CD4-positive, alpha-beta T cell treated with Interferon alpha-2 for 1 hour (primary cell): ENCODE measurements around the gene AKR1D1.
"Not testable (repeated sequence)": the region's sequence is repeated elsewhere in the genome, so short reads cannot be mapped to it uniquely, and the experiment has no call there.

Source experiments
- DNase-seq, 2 donors: peaks; one replicate each; pipeline ENCODE4 v3.0.0-alpha.2; 2020 to 2022

Gene AKR1D1, protein sequence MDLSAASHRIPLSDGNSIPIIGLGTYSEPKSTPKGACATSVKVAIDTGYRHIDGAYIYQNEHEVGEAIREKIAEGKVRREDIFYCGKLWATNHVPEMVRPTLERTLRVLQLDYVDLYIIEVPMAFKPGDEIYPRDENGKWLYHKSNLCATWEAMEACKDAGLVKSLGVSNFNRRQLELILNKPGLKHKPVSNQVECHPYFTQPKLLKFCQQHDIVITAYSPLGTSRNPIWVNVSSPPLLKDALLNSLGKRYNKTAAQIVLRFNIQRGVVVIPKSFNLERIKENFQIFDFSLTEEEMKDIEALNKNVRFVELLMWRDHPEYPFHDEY

DNA sequence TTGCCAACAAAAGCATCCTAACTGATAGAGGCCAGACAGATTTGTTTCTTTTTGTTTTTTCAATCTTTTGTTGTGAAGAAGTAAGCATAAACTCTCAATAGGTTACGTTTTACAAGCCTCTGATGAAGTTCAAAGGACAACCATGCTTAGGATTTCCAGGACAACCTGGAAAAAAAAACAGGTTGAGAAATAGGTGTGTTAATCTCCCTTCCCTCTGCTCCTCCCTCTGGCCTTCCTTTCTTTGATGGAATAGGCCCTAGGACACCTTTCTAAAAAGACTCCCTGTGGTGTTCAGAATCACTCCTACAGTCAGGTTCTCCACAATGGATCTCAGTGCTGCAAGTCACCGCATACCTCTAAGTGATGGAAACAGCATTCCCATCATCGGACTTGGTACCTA lies at the start of gene AKR1D1:
TSS of gene AKR1D1 (plus strand) at position 264 of the 400 bp plus-strand sequence. CDS start at position 324, 60 bp downstream.
- DNase-seq = no peak

DNA sequence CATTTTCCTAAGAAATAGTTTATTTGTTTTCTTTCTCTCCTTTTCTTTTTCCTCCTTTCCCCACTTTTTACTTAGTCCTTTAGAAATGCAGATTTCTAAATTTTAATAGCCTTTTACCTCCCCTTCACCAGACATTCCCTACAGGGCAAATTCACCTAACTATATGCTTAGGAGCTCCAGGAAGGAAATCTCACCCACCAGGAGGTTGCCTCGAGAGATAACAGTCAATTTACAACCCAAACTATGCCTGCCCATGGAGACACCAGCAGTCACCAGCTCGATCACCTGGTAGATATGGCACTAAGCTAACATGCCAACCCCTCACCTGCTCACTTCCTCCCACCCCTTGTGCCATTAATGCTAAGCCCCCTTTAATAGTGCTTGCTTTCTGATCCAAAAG lies 49.2 kb upstream of the AKR1D1 start:
- no peak for DNase-seq

DNA sequence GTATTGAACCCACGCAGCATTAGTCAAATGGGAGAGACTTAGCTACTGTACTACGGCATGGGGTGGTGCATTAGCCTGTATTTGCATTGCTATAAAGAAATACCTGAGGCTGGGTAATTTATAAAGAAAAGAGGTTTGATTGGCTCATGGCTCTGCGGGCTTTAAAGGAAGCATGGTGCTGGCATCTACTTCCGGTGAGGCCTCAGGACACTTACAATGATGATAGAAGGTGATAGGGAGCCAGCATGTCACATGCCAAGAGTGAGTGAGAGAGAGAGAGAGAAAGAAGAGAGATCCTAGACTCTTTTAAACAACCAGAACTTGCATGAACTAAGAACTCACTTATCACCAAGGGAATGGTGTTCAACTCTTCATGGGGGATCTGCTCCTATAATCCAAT lies 47.1 kb upstream of the AKR1D1 start:
- no peak for DNase-seq

DNA sequence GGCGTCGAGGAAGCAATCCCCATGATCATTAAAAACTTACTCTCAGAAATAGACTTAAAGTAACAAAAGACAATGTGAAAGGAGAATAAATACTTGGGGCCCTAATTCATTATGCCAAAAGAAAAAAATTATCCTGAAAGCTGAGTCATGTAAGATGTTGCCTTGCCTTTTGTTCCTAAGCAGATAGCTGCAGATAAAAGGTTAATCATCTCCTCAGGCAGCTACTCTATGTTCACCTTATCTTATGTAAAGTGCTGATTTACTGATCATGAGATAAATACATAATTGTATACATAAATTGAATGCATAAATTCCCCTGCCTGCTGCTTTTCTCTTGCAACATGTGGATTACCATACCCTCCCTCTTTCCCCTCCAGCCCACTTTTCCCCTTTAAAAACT lies 46.3 kb upstream of the AKR1D1 start:
- DNase-seq = no peak

DNA sequence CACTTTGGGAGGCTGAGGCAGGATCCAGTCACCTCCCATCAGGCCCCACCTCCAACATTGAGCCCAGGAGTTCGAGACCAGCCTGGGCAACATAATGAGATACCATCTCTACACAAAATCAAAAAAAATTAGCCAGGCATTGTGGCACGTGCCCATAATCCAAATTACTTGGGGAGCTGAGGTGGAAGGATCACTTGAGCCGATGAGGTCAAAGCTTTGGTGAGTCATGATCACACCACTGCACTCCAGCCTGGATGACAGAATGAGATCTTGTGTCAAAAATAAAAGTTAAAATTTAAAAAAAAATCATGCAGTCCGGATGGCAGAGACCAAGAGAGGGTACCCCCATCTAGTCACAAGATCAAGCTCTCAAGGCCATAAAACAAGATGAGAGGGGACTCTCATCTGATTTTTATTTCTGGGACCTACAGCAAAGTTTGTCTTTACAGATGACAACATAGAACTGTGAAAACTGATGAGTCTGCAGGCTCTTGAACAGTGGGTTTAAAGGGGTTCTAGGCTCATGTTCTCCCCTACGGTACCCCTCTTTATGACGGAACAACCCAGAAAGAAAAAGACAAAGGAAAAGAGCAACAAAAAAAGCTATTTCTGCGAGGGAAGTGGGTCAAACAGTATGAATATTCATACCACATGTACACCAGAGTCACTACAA lies 45.4 kb upstream of the AKR1D1 start:
- no peak for DNase-seq

DNA sequence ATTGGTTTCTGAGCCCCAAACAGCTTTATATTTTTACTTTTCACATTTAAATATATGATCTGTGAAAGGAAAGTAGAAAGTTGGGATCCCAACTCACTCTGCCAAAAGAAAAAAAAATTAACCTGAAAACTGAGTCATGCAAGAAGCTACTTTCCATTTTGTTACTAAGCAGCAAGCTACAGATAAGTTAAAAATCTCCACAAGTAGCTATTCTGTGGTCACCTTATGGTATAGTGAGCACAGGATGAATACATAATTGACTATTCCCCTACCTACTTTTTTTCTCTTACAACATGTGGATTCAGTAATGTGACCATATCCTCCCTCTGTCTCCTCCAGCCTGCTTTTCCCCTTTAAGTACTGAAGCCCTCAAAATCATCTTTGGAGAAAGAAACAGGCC lies 44.1 kb upstream of the AKR1D1 start:
- no peak for DNase-seq

DNA sequence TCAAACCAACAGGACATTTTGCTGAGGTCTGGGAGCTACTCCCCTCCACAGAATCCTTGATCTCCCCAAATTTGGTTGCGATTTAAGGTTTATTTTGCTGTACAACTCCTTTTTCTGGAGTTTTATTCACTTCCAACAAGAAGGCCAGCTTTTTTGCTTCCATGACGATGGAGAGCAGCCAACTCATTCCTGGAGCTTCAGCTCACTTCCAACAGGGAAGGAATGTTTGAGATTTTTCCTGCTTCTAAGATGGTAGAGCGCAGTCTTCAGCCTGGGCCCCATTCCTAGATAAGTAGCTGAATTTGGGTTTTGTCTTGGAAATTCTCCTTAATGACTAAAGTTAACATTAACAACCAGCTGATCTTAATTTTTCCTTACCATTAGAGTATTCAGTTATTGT lies 43.5 kb upstream of the AKR1D1 start:
- DNase-seq = no peak

DNA sequence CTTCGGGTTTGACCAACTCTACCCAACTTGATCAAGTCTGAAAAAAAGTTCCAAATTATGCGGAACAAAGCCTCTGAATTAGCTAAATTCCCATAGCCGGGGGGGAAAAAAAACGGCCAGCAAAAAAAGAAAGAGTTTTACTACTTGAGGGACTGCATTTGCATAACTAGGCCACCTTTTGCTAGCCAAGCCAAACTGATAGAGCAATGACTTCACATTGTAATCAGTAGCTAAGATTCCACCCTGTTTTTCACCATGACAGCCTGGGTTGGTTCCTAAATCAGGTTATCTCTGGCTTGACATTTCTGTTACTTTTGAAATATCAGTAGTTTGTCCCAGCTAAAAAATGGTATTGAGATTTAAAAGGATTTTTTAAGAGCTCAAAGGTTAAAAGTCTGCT lies 43.0 kb upstream of the AKR1D1 start:
- DNase-seq = no peak

DNA sequence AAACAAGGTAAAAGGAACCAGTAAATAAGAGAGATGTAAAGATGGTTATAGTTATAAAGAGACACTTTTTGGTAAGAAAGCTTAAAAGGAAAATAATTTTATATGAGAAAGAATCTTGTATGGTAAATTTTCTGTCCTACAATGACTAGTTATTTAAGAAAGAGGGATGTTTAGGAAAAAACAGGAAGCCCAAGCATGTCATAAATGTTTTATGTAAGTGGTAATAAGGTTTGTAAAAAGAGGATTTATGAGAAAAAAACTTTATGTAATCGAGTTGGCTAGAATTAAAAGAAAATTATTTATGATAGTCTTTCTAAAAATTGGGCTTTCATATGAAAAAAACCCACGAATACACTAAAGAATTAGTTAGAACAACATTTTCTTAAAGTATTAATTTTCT lies 40.1 kb upstream of the AKR1D1 start:
- DNase-seq = no peak

DNA sequence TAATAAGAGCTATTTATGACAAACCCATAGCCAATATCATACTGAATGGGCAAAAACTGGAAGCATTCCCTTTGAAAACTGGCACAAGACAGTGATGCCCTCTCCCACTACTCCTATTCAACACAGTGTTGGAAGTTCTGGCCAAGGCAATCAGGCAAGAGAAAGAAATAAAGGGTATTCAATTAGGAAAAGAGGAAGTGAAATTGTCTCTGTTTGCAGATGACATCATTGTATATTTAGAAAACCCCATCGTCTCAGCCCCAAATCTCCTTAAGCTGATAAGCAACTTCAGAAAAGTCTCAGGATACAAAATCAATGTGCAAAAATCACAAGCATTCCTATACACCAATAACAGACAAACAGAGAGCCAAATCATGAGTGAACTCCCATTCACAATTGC lies 36.2 kb upstream of the AKR1D1 start:
- not testable (repeated sequence) for DNase-seq

DNA sequence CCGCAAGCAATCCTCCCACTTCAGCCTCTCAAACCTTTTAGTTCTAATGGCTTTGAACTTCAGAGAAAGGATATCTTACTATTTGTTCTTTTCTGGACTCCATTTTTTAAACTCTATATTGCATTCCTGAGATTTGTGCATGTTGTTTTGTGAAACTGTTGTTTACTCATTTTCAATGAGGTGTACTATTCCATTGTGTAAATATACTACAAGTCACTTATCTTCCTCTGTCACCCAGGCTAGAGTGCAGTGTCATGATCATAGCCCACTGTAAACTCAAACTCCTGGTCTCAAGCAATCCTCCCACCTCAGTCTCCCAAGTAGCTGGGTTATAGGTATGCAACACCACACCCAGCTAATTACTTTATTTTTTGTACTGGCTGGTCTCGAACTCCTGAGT lies 31.4 kb upstream of the AKR1D1 start:
- DNase-seq = no peak

DNA sequence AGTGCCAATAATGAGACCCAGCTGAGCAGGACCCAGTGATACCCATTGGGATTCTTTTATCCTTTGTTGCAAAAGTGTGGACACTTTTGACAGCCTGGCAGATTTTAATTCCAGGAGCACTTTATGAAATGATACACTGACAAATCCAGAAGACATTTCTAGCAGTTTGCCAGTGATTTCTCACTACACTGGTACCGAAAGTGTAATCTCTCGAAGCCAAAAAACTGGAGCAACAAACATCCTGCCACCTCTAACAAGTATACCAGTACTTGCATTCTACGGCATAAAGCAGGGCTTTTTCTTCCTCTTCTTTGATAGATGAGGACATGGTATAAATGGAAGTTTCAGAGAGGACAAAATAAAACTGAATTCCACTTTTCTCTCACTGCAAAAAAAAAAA lies 28.4 kb upstream of the AKR1D1 start:
- DNase-seq = no peak

DNA sequence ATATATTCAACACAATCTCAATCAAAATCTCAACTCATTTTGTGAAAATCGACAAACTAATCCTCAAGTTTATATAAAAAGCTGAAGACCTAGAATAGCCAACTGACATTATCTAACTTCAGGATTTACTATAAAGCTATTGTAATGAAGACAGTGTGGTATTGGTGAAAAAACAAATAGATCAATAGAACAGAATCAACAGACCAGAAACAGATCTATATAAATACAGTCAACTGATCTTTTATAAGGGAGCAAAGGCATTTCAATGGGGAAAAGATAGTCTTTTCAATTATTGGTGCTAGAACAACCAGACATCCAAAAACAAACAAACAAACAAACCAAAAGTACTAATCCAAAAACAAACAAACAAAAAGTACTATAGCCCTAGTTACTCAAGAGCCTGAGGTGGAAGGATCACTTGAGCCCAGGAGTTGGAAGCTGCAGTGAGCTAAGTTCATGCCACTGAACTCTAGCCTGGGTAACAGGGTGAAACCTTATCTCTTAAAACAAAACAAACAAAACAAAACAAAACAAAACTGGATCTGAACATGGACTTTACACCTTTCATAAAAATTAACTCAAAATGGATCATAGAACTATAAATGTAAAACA lies 26.6 kb upstream of the AKR1D1 start:
- no peak for DNase-seq

DNA sequence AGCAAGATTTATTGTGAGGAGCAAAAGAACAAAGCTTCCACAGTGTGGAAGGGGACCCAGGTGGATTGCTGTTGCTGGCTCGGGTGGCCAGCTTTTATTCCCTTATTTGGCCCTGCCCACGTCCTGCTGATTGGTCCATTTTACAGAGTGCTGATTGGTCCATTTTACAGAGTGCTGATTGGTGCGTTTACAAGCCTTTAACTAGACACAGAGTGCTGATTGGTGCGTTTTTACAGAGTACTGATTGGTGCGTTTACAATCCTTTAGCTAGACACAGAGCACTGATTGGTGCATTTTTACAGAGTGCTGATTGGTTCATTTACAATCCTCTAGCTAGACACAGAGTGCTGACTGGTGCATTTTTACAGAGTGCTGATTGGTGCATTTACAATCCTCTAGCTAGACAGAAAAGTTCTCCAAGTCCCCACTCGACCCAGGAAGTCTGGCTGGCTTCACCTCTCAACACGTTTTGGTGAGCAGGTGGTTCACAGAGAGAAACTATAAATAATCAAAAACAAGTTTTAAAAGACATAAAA lies 24.5 kb upstream of the AKR1D1 start:
- not testable (repeated sequence) for DNase-seq

DNA sequence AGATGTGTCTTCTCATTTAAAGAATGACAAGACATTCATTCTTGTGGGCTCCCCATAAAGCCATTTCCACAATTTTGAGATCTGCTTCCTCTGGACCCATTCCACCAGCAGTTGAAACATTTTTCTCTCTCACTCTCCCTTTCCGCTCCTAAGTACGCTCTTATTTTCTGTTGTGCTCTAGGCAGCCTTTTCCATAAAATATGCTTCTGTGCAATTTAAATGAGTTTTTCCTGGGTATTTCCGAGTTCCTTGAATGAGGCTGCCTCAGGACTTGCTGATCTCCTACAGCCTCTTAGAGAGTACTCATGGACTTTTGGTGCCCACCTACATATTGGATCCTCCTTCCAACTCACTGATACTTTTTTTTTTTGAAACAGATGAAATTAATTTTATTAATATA lies 23.6 kb upstream of the AKR1D1 start:
- no peak for DNase-seq

DNA sequence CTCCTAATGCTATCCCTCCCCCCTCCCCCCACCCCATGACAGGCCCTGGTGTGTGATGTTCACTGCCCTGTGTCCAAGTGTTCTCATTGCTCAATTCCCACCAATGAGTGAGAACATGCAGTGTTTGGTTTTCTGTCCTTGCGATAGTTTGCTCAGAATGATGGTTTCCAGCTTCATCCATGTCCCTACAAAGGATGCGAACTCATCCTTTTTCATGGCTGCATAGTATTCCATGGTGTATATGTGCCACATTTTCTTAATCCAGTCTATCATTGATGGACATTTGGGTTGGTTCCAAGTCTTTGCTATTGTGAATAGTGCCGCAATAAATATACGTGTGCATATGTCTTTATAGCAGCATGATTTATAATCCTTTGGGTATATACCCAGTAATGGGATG lies 20.6 kb upstream of the AKR1D1 start:
- not testable (repeated sequence) for DNase-seq

DNA sequence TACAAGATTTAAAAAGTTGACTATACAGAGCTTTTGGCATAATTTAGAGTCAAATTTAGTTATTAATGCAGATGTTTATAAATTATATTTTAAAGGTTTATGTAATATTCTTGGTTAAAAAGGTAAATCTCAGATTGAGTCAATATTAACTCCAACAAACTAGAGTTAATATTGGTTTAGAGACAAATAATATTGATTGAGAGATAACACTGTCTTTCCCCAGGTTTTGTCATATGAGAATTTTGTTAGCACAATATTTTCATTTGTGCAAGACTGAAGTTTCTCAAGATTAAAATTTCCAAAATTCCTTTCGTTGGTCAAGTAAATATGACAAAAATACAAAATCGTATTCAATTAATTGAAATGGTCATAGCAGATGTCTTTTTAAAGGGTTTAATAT lies 12.9 kb upstream of the AKR1D1 start:
- DNase-seq = no peak

DNA sequence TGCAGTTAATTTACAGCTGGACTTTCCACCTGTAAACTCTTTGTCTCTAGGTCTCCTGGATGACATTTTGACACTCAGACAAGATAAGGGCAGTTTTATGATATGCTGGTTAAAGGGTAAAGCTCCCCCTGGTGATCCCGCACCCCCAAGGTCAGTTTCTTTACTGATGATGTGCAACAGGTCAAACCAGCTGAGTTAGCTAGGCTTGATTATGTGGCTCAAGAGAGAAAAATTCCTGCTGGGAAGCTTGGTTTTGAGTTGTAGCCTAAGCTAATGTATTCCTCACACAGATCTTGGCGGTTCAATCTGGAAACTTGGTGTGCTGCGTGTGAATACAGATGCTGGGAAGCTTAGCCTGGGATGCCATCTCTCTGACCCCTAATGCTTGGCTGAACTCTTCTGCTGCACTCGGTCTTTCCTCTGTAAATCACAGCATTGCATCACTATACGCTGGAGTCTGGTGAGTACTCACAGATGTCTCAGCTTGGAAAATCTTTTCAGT lies 11.4 kb upstream of the AKR1D1 start:
- DNase-seq = no peak

DNA sequence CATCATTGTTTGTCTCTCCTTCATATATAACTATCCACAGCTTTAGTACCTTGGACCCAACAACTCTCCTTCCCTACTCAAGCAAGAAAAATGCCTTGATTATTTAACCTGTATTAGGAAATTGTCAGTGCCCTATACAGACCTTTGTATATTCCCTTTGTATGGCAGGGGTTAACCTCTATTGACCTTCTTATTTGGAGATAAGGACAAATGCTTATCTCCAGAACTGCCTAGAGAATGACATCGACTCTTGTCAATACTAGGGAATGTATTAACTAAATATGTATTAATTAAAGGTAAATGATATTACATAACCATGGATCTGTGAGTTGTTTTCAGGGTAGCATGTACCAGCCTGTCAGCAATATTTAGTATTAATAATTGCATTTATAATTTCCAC lies 10.4 kb upstream of the AKR1D1 start:
- DNase-seq = no peak

DNA sequence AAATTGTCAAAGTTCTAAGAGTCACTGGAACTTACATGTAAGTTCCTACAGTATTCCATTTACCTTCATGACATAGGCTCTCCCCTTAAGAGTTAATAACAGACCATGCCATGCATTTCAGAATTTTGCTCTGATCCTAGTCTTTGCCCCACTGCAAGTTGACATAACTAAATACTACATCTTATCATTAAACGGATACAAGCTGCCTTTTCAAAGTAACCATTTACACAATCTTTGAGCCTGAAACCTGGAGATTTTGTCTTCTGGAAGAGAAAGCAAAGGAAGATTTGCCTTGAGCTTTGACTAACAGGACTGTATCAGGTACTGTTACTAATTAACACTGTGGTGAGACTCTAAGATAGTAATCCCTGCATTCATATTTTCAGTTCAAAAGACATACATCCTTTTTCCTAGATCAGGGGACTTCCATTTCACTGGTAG lies 9.3 kb upstream of the AKR1D1 start:
- DNase-seq = no peak

DNA sequence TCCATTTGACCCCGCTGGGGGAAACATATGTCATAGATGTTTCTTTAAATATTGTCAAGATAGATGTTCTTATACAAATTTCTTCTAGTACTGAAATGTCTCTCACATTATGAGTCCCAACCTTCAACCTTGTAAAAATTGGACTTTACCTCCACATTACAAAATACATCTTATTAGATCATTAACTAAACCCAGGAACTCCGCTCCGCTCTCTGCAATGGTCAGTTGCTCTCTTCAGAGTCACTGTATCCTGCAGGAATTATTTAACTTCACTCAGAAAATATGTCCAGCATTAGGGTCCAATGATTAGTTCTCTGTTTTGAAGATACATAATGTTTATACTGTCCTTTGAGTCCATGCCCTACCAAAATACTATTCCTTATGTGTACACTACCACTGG lies 8.5 kb upstream of the AKR1D1 start:
- no peak for DNase-seq

DNA sequence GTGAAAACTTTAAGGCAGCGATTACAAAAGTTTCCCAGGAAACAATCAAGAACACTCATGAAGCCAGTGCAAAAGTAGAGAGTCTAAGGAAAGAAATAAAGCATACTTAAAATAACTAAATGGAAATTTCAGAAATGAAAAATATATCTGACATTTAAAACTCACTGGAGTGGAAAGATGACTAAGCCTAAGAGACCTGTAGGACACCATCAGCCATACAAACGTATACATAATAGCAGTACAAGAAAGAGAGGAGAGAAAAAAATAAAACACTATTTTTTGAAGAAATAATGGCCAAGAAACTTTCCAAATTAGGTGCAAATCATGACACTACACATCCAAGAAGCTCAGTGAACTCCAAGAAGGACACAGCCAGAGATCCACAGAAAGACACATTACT lies 5.4 kb upstream of the AKR1D1 start:
- DNase-seq = no peak

DNA sequence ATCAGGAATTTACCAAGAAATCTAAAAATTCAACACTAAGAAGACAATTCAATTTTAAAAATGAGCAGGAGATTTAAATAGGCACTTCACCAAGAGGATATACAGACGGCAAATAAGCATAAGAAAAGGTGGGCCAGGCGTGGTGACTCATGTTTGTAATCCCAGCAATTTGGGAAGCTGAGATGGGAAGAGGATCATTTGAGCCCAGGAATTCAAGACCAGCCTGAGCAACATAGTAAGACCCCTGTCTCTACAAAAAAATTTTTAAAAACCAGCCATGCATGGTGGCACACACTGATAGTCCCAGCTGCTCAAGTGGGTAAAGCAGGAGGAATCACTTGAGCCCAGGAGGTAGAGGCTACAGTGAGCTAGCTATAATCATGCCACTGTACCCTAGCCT lies 3.5 kb upstream of the AKR1D1 start:
- DNase-seq = no peak

DNA sequence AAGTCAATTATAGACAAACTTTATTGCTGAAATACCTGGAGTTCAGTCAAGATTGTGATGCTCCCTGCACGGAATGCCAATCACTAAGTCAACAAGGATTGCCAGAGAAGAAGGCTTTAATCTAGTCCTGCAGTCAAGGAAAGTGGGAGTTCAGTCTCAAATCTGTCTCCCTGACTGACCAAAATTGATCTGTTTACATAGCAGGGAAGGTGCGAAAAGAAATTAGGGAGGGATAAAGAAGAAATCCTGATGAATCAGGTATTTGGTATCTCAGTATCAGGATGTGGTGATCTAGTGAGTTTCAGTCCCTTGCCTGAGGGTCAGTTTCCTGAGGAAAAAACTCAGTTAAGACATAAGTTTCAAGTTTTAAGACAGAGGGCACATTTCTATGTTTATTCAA lies 2.1 kb upstream of the AKR1D1 start:
- no peak for DNase-seq
